PC-3 (cell line): ENCODE measurements around the gene COLEC12.

Experiments used
- CTCF ChIP-seq: fragments of 300-600 bp; sonication (generic); conservative IDR thresholded peaks from 2 replicates; pipeline ENCODE4 v1.5.1; 2017; ENCODE audit warnings: antibody characterized with exemption, low read depth, mild to moderate bottlenecking, low read length
- EZH2 ChIP-seq: fragments of 300-600 bp; sonication (generic); IDR thresholded peaks from one replicate; pipeline ENCODE4 v1.6.1; 2017; ENCODE audit warnings: antibody characterized with exemption, mild to moderate bottlenecking, low read length; ENCODE audit not compliant: unreplicated experiment

DNA sequence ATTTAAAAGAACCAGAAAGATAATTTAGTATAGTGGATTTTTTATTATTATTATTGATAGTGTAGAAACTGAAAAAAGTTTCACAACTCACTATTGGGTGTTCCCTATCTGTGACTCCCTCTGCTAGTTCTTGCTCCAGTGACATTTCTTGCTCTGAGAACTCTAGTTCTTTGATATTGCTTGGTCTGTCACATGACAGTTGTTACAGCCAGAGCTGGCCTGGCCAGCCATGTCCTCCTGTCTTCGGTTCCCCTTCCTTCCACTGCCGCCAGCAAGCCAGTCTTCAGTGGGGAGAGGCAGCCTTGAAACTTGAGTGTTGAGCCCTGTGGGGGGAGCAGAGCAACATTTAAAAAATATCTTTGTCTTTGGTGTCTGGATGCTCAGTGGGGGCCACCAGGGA lies 225.0 kb downstream of the COLEC12 start:
- TF ChIP-seq EZH2 = no peak
- TF ChIP-seq CTCF = no peak
